ENCODE measurements around the gene PRDM13.

- TF ChIP-seq CTCF (IDR thresholded peaks at IDR 0.05; ENCODE audit: low read depth, low read length, poor library complexity, severe bottlenecking): no peak
- no peak for TF ChIP-seq EZH2phosphoT487 (IDR thresholded peaks at IDR 0.05; ENCODE audit: borderline replicate concordance, low read length)
These were observed 17.4 kb upstream of the PRDM13 start for GRCh38 chr6:99589290-99589672.
